Loucy (cell line): ENCODE data around the gene CD300A.

Experiments
- H2AFZ ChIP-seq: fragments of 200-600 bp; sonication (generic); 2 replicates; pipeline ENCODE4 v1.6.0; 2016; ENCODE audit warnings: antibody characterized with exemption, mild to moderate bottlenecking, low read length, moderate library complexity
- H3F3A ChIP-seq: fragments of 200-600 bp; 2 replicates; pipeline ENCODE4 v1.6.0; 2016; ENCODE audit warnings: antibody characterized with exemption, low read depth, mild to moderate bottlenecking
- H3K27me3 ChIP-seq: fragments of 200-600 bp; sonication (generic); 2 replicates; pipeline ENCODE4 v1.6.1; 2014; ENCODE audit warnings: low read length, mild to moderate bottlenecking; ENCODE audit not compliant: insufficient read depth, poor library complexity, severe bottlenecking
- H3K36me3 ChIP-seq: fragments of 200-600 bp; sonication (generic); 2 replicates; pipeline ENCODE4 v1.6.1; 2016; ENCODE audit warnings: low read length; ENCODE audit not compliant: insufficient read depth
- H3K4me1 ChIP-seq: fragments of 200-600 bp; sonication (generic); 2 replicates; pipeline ENCODE4 v1.5.1; 2014; ENCODE audit warnings: low read length, mild to moderate bottlenecking; ENCODE audit not compliant: insufficient read depth, poor library complexity, severe bottlenecking
- H3K4me2 ChIP-seq: fragments of 200-600 bp; sonication (generic); 2 replicates; pipeline ENCODE4 v1.6.0; 2014; ENCODE audit warnings: antibody characterized with exemption, low read length, low read depth, mild to moderate bottlenecking; ENCODE audit not compliant: poor library complexity, severe bottlenecking
- H3K4me3 ChIP-seq: fragments of 200-600 bp; sonication (generic); 2 replicates; pipeline ENCODE4 v1.5.1; 2014; ENCODE audit warnings: low read length, mild to moderate bottlenecking, mixed read lengths; ENCODE audit not compliant: poor library complexity, severe bottlenecking
- H3K79me2 ChIP-seq: fragments of 200-600 bp; sonication (generic); 2 replicates; pipeline ENCODE4 v1.6.1; 2014; ENCODE audit warnings: low read length; ENCODE audit not compliant: insufficient read depth
- H3K9ac ChIP-seq: fragments of 200-600 bp; sonication (generic); 2 replicates; pipeline ENCODE4 v1.6.0; 2014; ENCODE audit warnings: mild to moderate bottlenecking, low read depth, low read length, moderate library complexity; ENCODE audit not compliant: poor library complexity, severe bottlenecking
- H3K9me2 ChIP-seq: fragments of 200-600 bp; sonication (generic); replicated peaks from 2 replicates; pipeline ENCODE4 v1.6.1; 2016; ENCODE audit warnings: low read depth, low read length, mixed read lengths
- H3K9me3 ChIP-seq: fragments of 200-600 bp; sonication (generic); 2 replicates; pipeline ENCODE4 v1.6.1; 2014; ENCODE audit warnings: mild to moderate bottlenecking, antibody characterized with exemption, low read length, low read depth; ENCODE audit not compliant: insufficient read depth
- H4K20me1 ChIP-seq: fragments of 200-600 bp; sonication (generic); 2 replicates; pipeline ENCODE4 v1.6.0; 2014; ENCODE audit warnings: antibody characterized with exemption, low read length, mild to moderate bottlenecking; ENCODE audit not compliant: insufficient read depth, poor library complexity, severe bottlenecking
- CTCF ChIP-seq: fragments of 200-600 bp; sonication (generic); conservative IDR thresholded peaks from 2 replicates; pipeline ENCODE4 v1.5.1; 2014; ENCODE audit warnings: mild to moderate bottlenecking, antibody characterized with exemption, low read length
- EZH2phosphoT487 ChIP-seq: fragments of 200-600 bp; IDR thresholded peaks from 2 replicates; pipeline ENCODE4 v1.6.1; 2018; ENCODE audit warnings: antibody characterized with exemption, mild to moderate bottlenecking, moderate library complexity, borderline replicate concordance

The CD300A gene

GRCh38 chr17:74424117-74424516 lies 42.3 kb upstream of the CD300A start:
- H3K4me1 ChIP-seq, result no peaks in the 10 kb centered on the region
- H4K20me1 ChIP-seq, result no peaks in the 10 kb centered on the region
- H3K79me2 ChIP-seq, result no peaks in the 10 kb centered on the region
- H3K4me3 ChIP-seq, result no peak overlapping the region
- H3F3A ChIP-seq, result no peaks in the 10 kb centered on the region
- H3K4me2 ChIP-seq, result no peak overlapping the region
- no peaks in the 10 kb centered on the region for H3K9me2 ChIP-seq
- no peaks in the 10 kb centered on the region for H3K9me3 ChIP-seq
- no peaks in the 10 kb centered on the region for H3K36me3 ChIP-seq
- H3K27me3 ChIP-seq, result no peaks in the 10 kb centered on the region
- no peak overlapping the region for H3K9ac ChIP-seq
- H2AFZ ChIP-seq, result no peak overlapping the region
- TF ChIP-seq CTCF (no peak), EZH2phosphoT487 (no peak)

GRCh38 chr17:74424657-74425056 lies 41.8 kb upstream of the CD300A start:
- TF ChIP-seq CTCF, result no peak
- no peak for TF ChIP-seq EZH2phosphoT487
- H2AFZ ChIP-seq, result no peak overlapping the region
- H3K9me2 ChIP-seq, result no peaks in the 10 kb centered on the region
- no peaks in the 10 kb centered on the region for H3F3A ChIP-seq
- no peaks in the 10 kb centered on the region for H3K4me1 ChIP-seq
- no peak overlapping the region for H3K4me2 ChIP-seq
- H3K9ac ChIP-seq, result no peak overlapping the region
- no peaks in the 10 kb centered on the region for H3K79me2 ChIP-seq
- H3K36me3 ChIP-seq, result no peaks in the 10 kb centered on the region
- no peaks in the 10 kb centered on the region for H3K9me3 ChIP-seq
- no peaks in the 10 kb centered on the region for H3K27me3 ChIP-seq
- no peak overlapping the region for H3K4me3 ChIP-seq
- H4K20me1 ChIP-seq, result no peaks in the 10 kb centered on the region

- Histone ChIP-seq H3K27me3 (no peaks in the 10 kb centered on the region), H4K20me1 (no peaks in the 10 kb centered on the region), H3K9me2 (no peaks in the 10 kb centered on the region), H2AFZ (no peak overlapping the region), H3K9me3 (no peaks in the 10 kb centered on the region), H3K9ac (no peak overlapping the region), H3K79me2 (no peaks in the 10 kb centered on the region), H3K4me1 (no peaks in the 10 kb centered on the region), H3K36me3 (no peaks in the 10 kb centered on the region), H3F3A (no peaks in the 10 kb centered on the region), H3K4me2 (no peak overlapping the region), H3K4me3 (no peak overlapping the region)
- TF ChIP-seq EZH2phosphoT487 (no peak), CTCF (no peak)
Measured at GRCh38 chr17:74426551-74427047, 39.8 kb upstream of the CD300A start.
